Activated T-cell treated with anti-CD3 and anti-CD28 coated beads for 24 hours (primary cell): ENCODE measurements around the gene ARMS2.

Experiments
- DNase-seq: peaks from one replicate; pipeline ENCODE4 v3.0.0-alpha.2; 2020; ENCODE audit warnings: low read depth

Gene ARMS2

GRCh38 chr10:122454071-122454470 is 382 bp upstream of the ARMS2 start:
- no peak for DNase-seq

GRCh38 chr10:122455376-122456079 is 1.1 kb downstream of the ARMS2 start:
- DNase-seq, result no peak

DNA sequence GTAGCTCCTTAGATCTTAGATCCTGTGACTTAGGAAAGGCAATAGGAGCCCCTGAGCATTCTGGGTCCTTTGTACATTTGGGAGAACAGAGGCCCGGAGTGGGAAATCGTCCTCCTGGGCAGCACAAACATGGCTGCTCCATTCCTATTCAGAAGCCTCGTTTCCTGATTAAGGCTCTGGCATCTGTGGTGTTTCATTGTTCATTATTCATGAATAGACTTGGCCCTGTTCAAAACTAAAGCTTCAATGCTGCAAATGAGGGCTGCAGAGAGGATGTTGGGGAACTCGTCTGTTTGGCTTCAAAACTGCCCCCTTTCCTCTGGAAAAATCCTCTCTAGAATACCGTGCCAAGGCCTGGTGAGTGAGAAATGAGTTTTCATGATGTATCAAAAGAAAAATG is 3.5 kb downstream of the ARMS2 start:
- DNase-seq, result no peak

DNA sequence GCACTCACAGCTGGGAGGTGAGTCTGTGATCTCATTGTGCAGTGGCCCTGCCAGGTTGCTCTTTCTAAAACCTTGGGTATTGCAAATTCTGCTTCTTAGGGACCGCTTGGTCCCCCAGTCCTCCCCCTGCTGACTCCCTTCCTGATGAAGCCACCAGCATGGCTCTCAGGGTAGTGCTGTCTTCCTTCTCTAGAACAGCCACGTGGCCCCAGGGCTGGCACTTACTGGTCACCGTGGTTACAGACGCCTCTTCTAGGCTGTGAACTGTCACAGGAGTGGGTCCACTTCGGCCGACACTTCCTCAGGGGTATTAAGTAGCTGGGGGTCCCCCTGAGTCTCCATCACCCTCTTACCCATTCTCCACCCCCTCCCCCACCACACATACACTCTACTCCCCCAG is 4.2 kb downstream of the ARMS2 start:
- DNase-seq, result no peak

DNA sequence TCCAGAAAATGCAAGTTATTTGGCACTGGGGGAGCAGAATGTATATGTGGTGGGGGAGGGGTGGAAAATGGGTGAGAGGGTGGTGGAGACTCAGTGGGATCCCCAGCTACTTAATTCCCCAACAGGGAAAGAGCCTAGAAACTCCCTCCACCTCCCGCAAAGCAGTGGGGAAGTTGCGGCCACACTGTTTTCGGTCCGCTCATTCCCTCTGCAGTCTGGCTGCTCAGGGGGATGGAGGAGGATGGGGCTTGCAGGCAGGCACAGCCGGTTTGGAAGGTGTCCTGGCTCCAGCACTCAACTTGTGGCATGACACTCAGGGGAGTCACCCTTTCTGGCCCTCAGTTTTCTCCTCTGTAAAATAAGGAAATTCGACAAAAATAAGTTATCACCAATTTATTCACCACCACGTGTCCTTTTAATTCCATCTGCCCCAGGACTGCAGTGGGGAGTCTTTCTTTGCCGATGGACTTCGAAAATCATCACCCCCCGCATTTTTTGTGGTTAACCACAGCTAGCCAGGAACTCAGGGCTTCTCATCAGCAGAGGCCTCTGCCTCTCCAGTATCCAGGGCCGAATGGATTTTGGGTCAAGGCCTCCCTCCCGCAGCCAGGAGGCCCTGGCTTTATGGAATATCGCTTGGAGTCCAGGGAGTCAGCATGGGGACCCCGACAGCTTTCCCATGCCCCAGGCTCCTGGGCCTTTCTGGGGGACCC is 5.3 kb downstream of the ARMS2 start:
- no peak for DNase-seq

DNA sequence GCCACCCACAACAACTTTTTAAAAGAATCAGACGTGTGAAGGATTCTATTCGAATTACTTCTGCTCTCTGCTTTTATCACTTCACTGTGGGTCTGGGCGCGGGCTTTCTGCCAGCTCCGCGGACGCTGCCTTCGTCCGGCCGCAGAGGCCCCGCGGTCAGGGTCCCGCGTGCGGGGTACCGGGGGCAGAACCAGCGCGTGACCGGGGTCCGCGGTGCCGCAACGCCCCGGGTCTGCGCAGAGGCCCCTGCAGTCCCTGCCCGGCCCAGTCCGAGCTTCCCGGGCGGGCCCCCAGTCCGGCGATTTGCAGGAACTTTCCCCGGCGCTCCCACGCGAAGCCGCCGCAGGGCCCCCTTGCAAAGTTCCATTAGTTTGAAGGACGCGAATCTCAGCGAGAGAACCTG is 6.4 kb downstream of the ARMS2 start:
- DNase-seq, result no peak

DNA sequence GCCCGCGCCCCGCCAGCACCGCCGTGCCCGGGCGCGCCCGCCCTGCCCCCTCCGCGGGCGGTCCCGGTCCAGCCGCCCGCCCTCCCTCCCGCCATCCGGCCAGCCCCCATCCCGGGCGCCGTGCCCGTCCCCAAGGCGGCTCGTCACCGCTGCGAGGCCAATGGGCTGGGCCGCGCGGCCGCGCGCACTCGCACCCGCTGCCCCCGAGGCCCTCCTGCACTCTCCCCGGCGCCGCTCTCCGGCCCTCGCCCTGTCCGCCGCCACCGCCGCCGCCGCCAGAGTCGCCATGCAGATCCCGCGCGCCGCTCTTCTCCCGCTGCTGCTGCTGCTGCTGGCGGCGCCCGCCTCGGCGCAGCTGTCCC is 6.9 kb downstream of the ARMS2 start, which contains the start of gene HTRA1:
Gene HTRA1 (plus strand): TSS at position 187 of the 362 bp plus-strand sequence. CDS start 100 bp downstream, at position 287.
- DNase-seq, result no peak

DNA sequence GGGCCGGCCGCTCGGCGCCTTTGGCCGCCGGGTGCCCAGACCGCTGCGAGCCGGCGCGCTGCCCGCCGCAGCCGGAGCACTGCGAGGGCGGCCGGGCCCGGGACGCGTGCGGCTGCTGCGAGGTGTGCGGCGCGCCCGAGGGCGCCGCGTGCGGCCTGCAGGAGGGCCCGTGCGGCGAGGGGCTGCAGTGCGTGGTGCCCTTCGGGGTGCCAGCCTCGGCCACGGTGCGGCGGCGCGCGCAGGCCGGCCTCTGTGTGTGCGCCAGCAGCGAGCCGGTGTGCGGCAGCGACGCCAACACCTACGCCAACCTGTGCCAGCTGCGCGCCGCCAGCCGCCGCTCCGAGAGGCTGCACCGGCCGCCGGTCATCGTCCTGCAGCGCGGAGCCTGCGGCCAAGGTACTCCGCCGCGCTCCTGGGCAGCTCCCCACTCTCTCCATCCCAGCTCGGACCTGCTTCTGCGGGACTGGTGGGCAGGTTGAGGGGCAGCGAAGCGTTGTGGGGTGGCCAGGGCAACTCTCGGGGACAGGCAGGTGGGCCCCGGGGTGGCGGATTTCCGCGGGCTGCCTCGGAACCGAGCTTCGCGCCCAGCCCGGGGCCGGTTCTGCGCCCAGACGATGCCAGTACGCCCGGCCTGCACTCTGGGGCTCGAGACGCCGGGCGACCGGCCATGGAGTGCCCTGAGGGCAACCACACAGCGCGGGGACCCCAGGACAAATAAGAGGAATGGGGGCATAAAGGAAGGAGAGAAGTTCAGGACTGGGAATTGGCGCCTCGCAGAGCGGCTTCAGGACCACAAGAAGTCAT is 7.5 kb downstream of the ARMS2 start:
- DNase-seq, result no peak

DNA sequence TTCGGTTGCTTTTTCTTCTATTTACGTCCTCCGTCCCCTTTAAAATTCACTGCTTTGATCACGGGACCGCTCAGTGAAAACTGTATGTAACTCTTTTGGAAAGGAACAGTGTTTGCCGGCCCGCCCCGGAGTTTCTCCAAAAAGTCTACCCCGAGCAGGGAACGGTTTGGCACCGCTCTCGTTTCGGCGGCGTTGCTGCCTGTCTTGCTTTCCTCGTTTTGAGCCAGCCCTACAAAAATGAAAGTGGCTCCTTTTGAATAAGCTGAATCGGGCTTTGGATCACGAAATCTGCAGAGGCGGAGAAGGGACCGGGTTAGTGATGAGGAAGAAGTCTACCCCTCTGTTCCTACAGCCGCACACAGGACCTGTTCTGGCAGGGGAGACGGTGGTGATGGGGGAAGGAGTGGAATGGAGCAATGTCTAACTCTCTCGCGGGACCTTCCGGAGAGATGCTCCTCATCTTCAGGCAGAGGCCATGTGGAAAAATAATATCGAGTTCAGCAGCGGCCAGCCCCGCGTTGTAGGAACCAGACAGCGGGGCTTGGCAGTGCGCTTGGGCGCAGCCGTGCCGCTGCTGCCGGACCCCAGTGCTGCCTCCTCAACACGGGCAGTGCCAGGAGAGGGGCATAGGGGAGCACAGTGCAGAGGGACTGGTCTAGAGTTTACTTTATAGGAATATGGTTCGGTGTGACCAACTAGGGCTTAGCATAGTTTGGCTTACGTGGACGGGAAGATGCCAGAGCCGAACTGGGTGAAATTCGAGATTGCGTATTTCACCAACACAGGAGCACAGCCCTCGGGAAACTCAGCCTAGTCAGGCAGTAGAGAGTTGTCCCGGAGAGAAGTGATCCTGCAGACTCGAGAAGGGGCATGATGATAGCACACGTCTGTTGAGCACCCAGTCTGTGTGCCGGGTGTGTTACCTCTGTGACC is 8.3 kb downstream of the ARMS2 start:
- no peak for DNase-seq

DNA sequence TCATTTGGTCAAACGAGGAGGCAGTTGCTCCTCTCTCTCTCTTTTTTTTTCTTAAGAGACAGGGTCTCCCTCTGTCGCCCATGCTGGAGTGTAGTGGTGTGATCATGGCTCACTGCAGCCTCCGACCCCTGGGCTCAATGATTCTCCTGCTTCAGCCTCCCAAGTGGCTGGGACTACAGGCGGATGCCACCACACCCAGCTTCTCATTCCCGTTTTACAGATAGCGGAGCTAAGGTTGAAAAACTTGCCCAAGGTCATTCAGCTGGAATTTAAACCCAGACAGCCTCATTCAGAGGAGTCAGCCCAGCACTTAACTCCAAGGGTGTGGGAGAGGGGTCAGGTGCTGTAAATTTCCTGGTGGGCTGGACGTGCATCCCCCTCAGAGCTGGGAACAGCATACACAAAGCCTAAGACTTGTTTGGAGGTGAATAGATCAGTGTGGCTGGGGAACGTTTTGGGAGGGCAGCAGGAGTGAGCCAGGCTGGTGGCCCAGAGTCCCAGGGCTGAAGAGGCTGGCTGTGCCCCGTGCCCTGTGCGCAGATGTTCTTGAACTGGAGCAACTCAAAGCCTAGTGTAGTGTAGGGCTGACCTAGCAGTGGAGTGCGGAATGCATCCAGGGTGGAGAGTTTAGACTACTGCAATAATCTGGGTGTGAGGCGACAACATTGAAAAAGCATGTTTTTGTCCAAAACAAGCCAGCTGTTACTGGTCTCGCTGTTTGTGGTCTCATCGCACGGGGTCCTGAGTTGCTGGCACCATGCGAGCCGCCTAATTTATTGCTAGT is 9.2 kb downstream of the ARMS2 start:
- DNase-seq, result no peak

GRCh38 chr10:122464250-122464510 is 9.7 kb downstream of the ARMS2 start:
- no peak for DNase-seq

- DNase-seq, result no peak
Measured at GRCh38 chr10:122464586-122464985, 10.1 kb downstream of the ARMS2 start.

GRCh38 chr10:122465401-122466040 is 11.1 kb downstream of the ARMS2 start:
- DNase-seq, result no peak

GRCh38 chr10:122466951-122467381 is 12.5 kb downstream of the ARMS2 start:
- no peak for DNase-seq

GRCh38 chr10:122467701-122468100 is 13.2 kb downstream of the ARMS2 start:
- DNase-seq, result no peak

- DNase-seq, result no peak
Measured at GRCh38 chr10:122468307-122468925, 14.0 kb downstream of the ARMS2 start.

GRCh38 chr10:122468926-122469781 is 14.7 kb downstream of the ARMS2 start:
- DNase-seq, result no peak

- no peak for DNase-seq
Measured at GRCh38 chr10:122469848-122470247, 15.4 kb downstream of the ARMS2 start.

GRCh38 chr10:122471531-122472177 is 17.2 kb downstream of the ARMS2 start:
- DNase-seq, result no peak
